Activated CD8-positive, alpha-beta memory T cell treated with anti-CD3 and anti-CD28 coated beads, Interleukin-2, amount 50 U/mL, for 24 hours (primary cell): Measurements from ENCODE around the gene TMEM14C.

ENCODE experiments used
- DNase-seq: peaks from one replicate; pipeline ENCODE4 v3.0.0-alpha.2; 2020; ENCODE audit errors: extremely low read depth

TMEM14C gene

GRCh38 chr6:10722820-10723566, at the start of gene TMEM14C:
TSS of gene TMEM14C (plus strand) at chr6:10723070. CDS start at chr6:10724614, 1,544 bp downstream.
- DNase-seq: peak; percentile 74

GRCh38 chr6:10676403-10676802, 46.5 kb upstream of the TMEM14C start:
- no peak for DNase-seq

- DNase-seq: no peak
These were observed 44.4 kb upstream of the TMEM14C start for GRCh38 chr6:10678456-10678855.

GRCh38 chr6:10681795-10682194, 41.1 kb upstream of the TMEM14C start:
- no peak for DNase-seq

GRCh38 chr6:10682355-10682988, 40.4 kb upstream of the TMEM14C start:
- DNase-seq: no peak

GRCh38 chr6:10684618-10685017, 38.3 kb upstream of the TMEM14C start:
- DNase-seq: no peak

- DNase-seq: no peak
These were observed 37.6 kb upstream of the TMEM14C start for GRCh38 chr6:10685092-10685915.

GRCh38 chr6:10686901-10687300, 36.0 kb upstream of the TMEM14C start:
- DNase-seq: no peak

- DNase-seq: no peak
These were observed 35.3 kb upstream of the TMEM14C start for GRCh38 chr6:10687582-10687981.

- no peak for DNase-seq
These were observed 32.0 kb upstream of the TMEM14C start for GRCh38 chr6:10690651-10691445.

GRCh38 chr6:10692965-10693538, 29.8 kb upstream of the TMEM14C start:
- DNase-seq: no peak

GRCh38 chr6:10694302-10695085, 28.4 kb upstream of the TMEM14C start, which contains the start of the genes C6orf52 and PAK1IP1:
TSS of gene C6orf52 (minus strand) at chr6:10694616. CDS start at chr6:10687550, 7,066 bp downstream.
TSS of gene PAK1IP1 (plus strand) at chr6:10694972. CDS start at chr6:10694986, 14 bp downstream.
- peak; percentile 89 for DNase-seq

- no peak for DNase-seq
These were observed 27.7 kb upstream of the TMEM14C start for GRCh38 chr6:10695086-10695657.

- no peak for DNase-seq
These were observed 26.2 kb upstream of the TMEM14C start for GRCh38 chr6:10696655-10697054.

- no peak for DNase-seq
These were observed 8.9 kb upstream of the TMEM14C start for GRCh38 chr6:10713962-10714361.

GRCh38 chr6:10719296-10719963, 3.4 kb upstream of the TMEM14C start:
- no peak for DNase-seq

- DNase-seq: no peak
These were observed 3.0 kb upstream of the TMEM14C start for GRCh38 chr6:10719964-10720264.

GRCh38 chr6:10720265-10720959, 2.5 kb upstream of the TMEM14C start:
- DNase-seq: no peak
